Rectal smooth muscle tissue (tissue), 1 donor: ENCODE measurements around the gene MTLN.

Source experiments
- H3K27ac ChIP-seq: one replicate; pipeline ENCODE4 v1.7.0; 2013; ENCODE audit warnings: low read depth, low read length, inconsistent platforms
- H3K27me3 ChIP-seq: one replicate; pipeline ENCODE4 v1.7.0; 2013; ENCODE audit warnings: low read length; ENCODE audit not compliant: control insufficient read depth, insufficient read depth
- H3K36me3 ChIP-seq: one replicate; pipeline ENCODE4 v1.7.0; 2013; ENCODE audit warnings: low read length; ENCODE audit not compliant: control insufficient read depth, insufficient read depth
- H3K4me1 ChIP-seq: one replicate; pipeline ENCODE4 v1.7.0; 2013; ENCODE audit warnings: low read length; ENCODE audit not compliant: control insufficient read depth, insufficient read depth
- H3K4me3 ChIP-seq: one replicate; pipeline ENCODE4 v1.7.0; 2013; ENCODE audit warnings: low read length
- H3K9ac ChIP-seq: one replicate; pipeline ENCODE4 v1.7.0; 2013; ENCODE audit warnings: low read length

Gene MTLN

GRCh38 chr2:110173523-110173922 lies 38.8 kb downstream of the MTLN start:
- no peak overlapping the region for H3K27ac ChIP-seq
- H3K9ac ChIP-seq, result no peak overlapping the region
- no peaks in the 10 kb centered on the region for H3K36me3 ChIP-seq
- no peak overlapping the region for H3K4me3 ChIP-seq
- H3K27me3 ChIP-seq, result no peaks in the 10 kb centered on the region
- H3K4me1 ChIP-seq, result no peaks in the 10 kb centered on the region

- H3K27ac ChIP-seq, result no peak overlapping the region
- no peaks in the 10 kb centered on the region for H3K36me3 ChIP-seq
- no peak overlapping the region for H3K4me3 ChIP-seq
These were observed 39.8 kb downstream of the MTLN start for GRCh38 chr2:110172506-110172905.

GRCh38 chr2:110170102-110170501 lies 42.2 kb downstream of the MTLN start:
- no peaks in the 10 kb centered on the region for H3K27me3 ChIP-seq
- H3K27ac ChIP-seq, result no peak overlapping the region
- no peaks in the 10 kb centered on the region for H3K36me3 ChIP-seq
- H3K4me3 ChIP-seq, result no peak overlapping the region
- no peak overlapping the region for H3K9ac ChIP-seq
- H3K4me1 ChIP-seq, result no peaks in the 10 kb centered on the region

More at GRCh38 chr2:110172506-110172905, 39.8 kb downstream of the MTLN start:
- Histone ChIP-seq H3K4me1 (no peaks in the 10 kb centered on the region), H3K27me3 (no peaks in the 10 kb centered on the region), H3K9ac (no peak overlapping the region)

- Histone ChIP-seq H3K4me3 (no peak overlapping the region), H3K36me3 (no peaks in the 10 kb centered on the region), H3K9ac (no peak overlapping the region), H3K4me1 (no peaks in the 10 kb centered on the region), H3K27ac (no peak overlapping the region), H3K27me3 (no peaks in the 10 kb centered on the region)
These were observed 44.9 kb downstream of the MTLN start for GRCh38 chr2:110167326-110168000.

- H3K27me3 ChIP-seq, result no peaks in the 10 kb centered on the region
- H3K4me1 ChIP-seq, result no peaks in the 10 kb centered on the region
- no peak overlapping the region for H3K4me3 ChIP-seq
- no peaks in the 10 kb centered on the region for H3K36me3 ChIP-seq
- no peak overlapping the region for H3K9ac ChIP-seq
- H3K27ac ChIP-seq, result no peak overlapping the region
These were observed 46.1 kb downstream of the MTLN start for GRCh38 chr2:110166266-110166665.
